ENCODE measurements around the gene USP8. TPM values are rescaled to one million over a fixed set of nuclear protein-coding genes. Genes with fewer than 3 reads are reported as not detected.

USP8 gene
- total RNA-seq, 2 donors from 2014 or later = 44.9 to 46.7 TPM

GRCh38 chr15:50513001-50513400, 88.8 kb downstream of the USP8 start:
- DNase-seq (no peak), ATAC-seq (no peak)
- intact Hi-C loops (cut with DNase I) = no loop called here

GRCh38 chr15:50519740-50520425, 95.7 kb downstream of the USP8 start:
- ATAC-seq (no peak), DNase-seq (no peak)
- intact Hi-C loops (cut with DNase I) = no loop called here

- ATAC-seq = no peak
- intact Hi-C loops (cut with DNase I) = no loop called here
Observed at GRCh38 chr15:50523851-50524251, 99.6 kb downstream of the USP8 start.

GRCh38 chr15:50531163-50531562, 107.0 kb downstream of the USP8 start:
- ATAC-seq (no peak), DNase-seq (no peak)
- intact Hi-C loops (cut with DNase I) = no loop called here

More at GRCh38 chr15:50523851-50524251, 99.6 kb downstream of the USP8 start:
- no peak for DNase-seq

GRCh38 chr15:50531766-50532165, 107.6 kb downstream of the USP8 start:
- ATAC-seq (no peak), DNase-seq (no peak)
- intact Hi-C loops (cut with DNase I) = no loop called here

GRCh38 chr15:50542887-50543210, 118.6 kb downstream of the USP8 start:
- DNase-seq = no peak
- intact Hi-C loops (cut with DNase I) = no loop called here
- ATAC-seq = peak in 1 of 2 donors; percentile 61

GRCh38 chr15:50543556-50543955, 119.4 kb downstream of the USP8 start:
- intact Hi-C loops (cut with DNase I) = no loop called here
- DNase-seq (no peak), ATAC-seq (no peak)

- ATAC-seq = no peak
- no peak for DNase-seq
- intact Hi-C loops (cut with DNase I) = no loop called here
Observed at GRCh38 chr15:50544368-50544767, 120.2 kb downstream of the USP8 start.

GRCh38 chr15:50546566-50546965, 122.4 kb downstream of the USP8 start, which contains the start of gene USP50:
Gene USP50 (minus strand): TSS chr15:50546666. CDS start chr15:50546525, 141 bp downstream.
- no peak for ATAC-seq
- no peak for DNase-seq
- intact Hi-C loops (cut with DNase I) = no loop called here

- intact Hi-C loops (cut with DNase I) = no loop called here
- no peak for ATAC-seq
- no peak for DNase-seq
Observed at GRCh38 chr15:50549326-50549725, 125.1 kb downstream of the USP8 start.

GRCh38 chr15:50552238-50552637, 128.0 kb downstream of the USP8 start:
- ATAC-seq (no peak), DNase-seq (no peak)
- intact Hi-C loops (cut with DNase I) = no loop called here

- no peak for ATAC-seq
- intact Hi-C loops (cut with DNase I) = no loop called here
- no peak for DNase-seq
Observed at GRCh38 chr15:50556642-50557371, 132.6 kb downstream of the USP8 start.

- DNase-seq = no peak
- intact Hi-C loops (cut with DNase I) = no loop called here
- ATAC-seq = no peak
Observed at GRCh38 chr15:50558012-50558411, 133.8 kb downstream of the USP8 start.

- no peak for DNase-seq
- intact Hi-C loops (cut with DNase I) = no loop called here
- ATAC-seq = no peak
Observed at GRCh38 chr15:50562735-50563640, 138.8 kb downstream of the USP8 start.

GRCh38 chr15:50563756-50564155, 139.6 kb downstream of the USP8 start:
- no peak for DNase-seq
- intact Hi-C loops (cut with DNase I) = no loop called here
- no peak for ATAC-seq

Other genes starting within 250 kb of the USP8 start
- gene SLC27A2, start 242.2 kb upstream of the USP8 start, total RNA-seq = under 1 TPM; 0.10 to 0.74 TPM
- 1 to 10 TPM in 1 of 2 donors, under 1 TPM in 1; 0.65 to 1.1 TPM for gene HDC, start 158.7 kb upstream of the USP8 start, total RNA-seq
- gene GABPB1, start 69.2 kb upstream of the USP8 start, total RNA-seq = 10 to 100 TPM in 1 of 2 donors, 1 to 10 TPM in 1; 9.7 to 11.5 TPM
- under 1 TPM in 1 of 2 donors, not detected in 1; 0.47 TPM for gene USP50, start 122.3 kb downstream of the USP8 start, total RNA-seq